ENCODE measurements around the gene GABBR2.
"Not testable (repeated sequence)": the region's sequence is repeated elsewhere in the genome, so short reads cannot be mapped to it uniquely, and the experiment has no call there.

The GABBR2 gene

DNA sequence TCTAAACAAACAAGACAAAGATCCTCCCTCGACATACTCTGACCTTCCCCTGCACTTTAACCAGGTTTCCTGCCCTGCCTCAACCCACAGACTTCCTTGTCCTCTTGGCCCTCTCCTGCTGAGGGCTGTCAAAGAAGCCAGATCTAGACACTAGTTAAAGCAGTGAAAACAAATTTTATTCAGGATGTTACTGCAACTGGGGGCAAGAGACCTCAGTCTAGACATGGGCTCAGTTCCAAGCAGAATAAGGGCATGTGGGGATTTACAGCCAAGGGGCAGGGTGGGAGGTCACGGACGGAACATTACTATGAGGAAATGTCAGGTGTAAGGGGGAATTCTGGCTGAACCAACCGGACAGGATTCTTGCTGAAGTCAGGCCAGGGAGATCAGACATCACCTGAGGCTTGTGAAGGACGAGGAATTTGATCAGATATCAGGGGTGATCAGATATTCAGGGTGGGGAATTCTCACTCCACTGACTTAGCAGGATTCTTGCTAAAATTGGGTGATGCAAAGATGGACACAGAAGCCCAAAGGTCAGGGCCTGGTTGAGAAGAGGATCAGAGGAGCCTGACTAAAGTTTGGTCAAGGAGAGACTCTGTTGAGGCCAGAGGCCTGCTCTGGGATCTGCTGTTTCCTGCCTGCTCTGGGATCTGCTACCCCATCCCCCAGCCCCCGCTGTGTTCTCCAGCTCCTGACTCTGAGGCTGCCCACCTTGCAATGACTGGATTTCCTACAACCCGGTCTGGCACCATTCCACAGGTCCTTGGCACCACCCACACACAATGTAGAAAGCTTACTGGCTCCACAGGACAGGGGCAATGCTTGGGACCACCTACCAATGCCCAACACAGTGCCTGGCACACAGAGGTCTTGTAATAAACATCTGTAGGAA is 21.5 kb downstream of the GABBR2 start:
- no peak for DNase-seq (ENCODE audit: low read depth in 2 of 2)

DNA sequence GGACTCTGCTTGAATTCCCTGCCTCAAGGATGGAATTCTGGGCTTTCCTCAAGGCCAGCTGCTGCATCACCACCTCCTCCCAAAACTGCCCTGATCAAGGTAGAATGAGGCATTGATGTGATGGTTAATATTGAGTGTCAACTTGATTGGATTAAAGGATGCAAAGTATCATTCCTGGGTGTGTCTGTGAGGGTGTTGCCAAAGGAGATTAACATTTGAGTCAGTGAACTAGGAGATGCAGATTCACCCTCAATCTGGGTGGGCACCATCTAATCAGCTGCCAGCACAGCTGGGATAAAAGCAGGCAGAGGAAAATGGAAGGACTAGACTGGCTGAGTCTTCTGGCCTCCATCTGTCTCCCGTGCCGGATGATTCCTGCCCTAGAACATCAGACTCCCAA is 23.9 kb downstream of the GABBR2 start:
- DNase-seq (ENCODE audit: low read depth in 2 of 2): not testable (repeated sequence)

GRCh38 chr9:98678244-98678842 is 30.4 kb downstream of the GABBR2 start:
- peak in 1 of 2 experiments; percentile 11 for DNase-seq (ENCODE audit: low read depth in 2 of 2)

GRCh38 chr9:98673681-98674080 is 35.1 kb downstream of the GABBR2 start:
- no peak for DNase-seq (ENCODE audit: low read depth in 2 of 2)

GRCh38 chr9:98667005-98667640 is 41.6 kb downstream of the GABBR2 start:
- no peak for DNase-seq (ENCODE audit: low read depth in 2 of 2)

- no peak for DNase-seq (ENCODE audit: low read depth in 2 of 2)
Measured at GRCh38 chr9:98665501-98665900, 43.2 kb downstream of the GABBR2 start.

DNA sequence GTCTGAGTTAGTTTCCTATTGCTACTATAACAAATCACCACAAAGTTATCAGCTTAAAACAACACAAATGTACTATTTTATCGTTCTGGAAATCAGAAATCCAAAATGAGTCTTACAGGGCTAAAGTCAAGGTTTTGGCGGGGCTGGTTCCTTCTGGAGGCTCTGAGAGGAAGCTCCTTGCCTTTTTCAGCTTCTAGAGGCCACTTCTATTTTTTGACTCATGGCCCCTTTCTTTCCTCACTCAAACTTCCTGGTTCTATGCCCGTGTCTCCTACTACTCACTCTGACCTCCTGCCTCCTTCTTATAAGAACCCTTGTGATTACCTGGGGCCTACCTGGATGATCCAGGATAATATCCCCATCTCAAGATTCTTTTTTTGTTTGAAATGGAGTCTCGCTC is 48.2 kb downstream of the GABBR2 start:
- DNase-seq (ENCODE audit: low read depth in 2 of 2): no peak

DNA sequence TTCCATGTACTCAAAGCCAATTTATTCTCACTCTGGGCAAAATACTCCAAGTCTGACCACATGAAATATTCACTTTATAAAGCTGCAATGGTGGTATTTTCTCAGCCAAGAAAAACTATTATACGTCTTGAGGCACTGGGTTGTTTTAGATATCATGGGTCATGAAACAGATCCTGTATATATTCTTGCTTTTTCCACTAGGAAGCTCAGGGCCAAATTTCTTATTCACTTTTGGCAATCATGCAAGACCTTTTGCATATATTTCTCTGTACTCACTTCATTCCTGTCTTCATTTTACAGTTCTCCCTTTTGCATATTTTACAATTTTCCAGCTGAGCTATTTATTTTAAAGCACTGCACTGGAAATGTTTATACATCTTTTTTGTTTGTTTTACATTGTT is 49.8 kb downstream of the GABBR2 start:
- DNase-seq (ENCODE audit: low read depth in 2 of 2): no peak

- no peak for DNase-seq (ENCODE audit: low read depth in 2 of 2)
Measured at GRCh38 chr9:98657897-98658296, 50.8 kb downstream of the GABBR2 start.

- no peak for DNase-seq (ENCODE audit: low read depth in 2 of 2)
Measured at GRCh38 chr9:98656511-98656910, 52.2 kb downstream of the GABBR2 start.

DNA sequence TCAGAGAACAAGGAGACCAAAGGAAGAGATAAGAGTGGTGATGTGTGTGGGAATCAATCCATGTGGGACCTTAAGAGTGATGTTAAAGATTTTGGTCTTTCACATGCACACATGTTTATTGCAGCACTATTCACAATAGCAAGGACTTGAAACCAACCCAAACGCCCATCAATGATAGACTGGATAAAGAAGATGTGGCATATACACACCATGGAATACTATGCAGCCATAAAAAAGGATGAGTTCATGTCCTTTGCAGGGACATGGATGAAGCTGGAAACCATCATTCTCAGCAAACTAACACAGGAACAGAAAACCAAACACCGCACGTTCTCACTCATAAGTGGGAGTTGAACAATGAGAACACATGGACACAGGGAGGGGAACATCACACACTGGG is 53.3 kb downstream of the GABBR2 start:
- DNase-seq (ENCODE audit: low read depth in 2 of 2): not testable (repeated sequence)

- no peak for DNase-seq (ENCODE audit: low read depth in 2 of 2)
Measured at GRCh38 chr9:98654247-98654646, 54.5 kb downstream of the GABBR2 start.

DNA sequence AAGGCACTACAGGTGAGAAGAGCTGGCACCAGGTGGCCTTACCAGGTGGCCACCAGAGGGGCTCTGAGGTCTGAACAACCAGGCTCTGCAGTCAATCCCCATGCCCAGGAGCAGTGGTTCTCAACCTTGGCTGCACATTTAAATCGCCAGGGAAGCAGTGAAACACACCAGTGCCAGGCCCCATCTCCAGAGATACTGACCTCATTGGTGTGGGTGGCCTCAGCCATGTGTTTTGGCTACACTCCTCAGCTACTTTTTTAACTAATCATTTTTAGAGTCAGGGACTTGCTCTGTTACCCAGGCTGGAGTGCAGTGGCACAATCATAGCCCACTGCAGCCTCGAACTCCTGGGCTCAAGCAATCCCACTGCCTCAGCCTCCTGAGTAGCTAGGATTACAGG is 56.0 kb downstream of the GABBR2 start:
- no peak for DNase-seq (ENCODE audit: low read depth in 2 of 2)

- DNase-seq (ENCODE audit: low read depth in 2 of 2): no peak
Measured at GRCh38 chr9:98652302-98652701, 56.4 kb downstream of the GABBR2 start.

- DNase-seq (ENCODE audit: low read depth in 2 of 2): no peak
Measured at GRCh38 chr9:98647236-98647635, 61.5 kb downstream of the GABBR2 start.

DNA sequence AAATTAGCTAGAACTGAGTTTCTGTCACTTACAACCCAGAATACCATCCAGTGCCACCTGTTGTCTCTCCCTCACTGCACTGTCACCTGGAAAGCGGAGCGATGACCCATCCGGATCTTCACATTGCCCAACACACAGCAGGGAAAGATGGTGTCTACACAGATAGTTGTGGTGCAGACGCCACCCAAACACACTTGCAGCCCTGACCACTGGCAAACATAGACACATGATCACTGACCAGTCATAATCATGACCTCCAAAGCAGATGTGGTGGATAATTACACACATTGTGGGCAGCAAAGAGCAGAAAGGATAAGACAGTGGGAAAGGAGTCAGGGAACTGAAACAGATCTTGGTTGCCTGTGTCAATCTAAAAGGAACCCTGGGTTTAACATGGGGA is 64.7 kb downstream of the GABBR2 start:
- no peak for DNase-seq (ENCODE audit: low read depth in 2 of 2)

DNA sequence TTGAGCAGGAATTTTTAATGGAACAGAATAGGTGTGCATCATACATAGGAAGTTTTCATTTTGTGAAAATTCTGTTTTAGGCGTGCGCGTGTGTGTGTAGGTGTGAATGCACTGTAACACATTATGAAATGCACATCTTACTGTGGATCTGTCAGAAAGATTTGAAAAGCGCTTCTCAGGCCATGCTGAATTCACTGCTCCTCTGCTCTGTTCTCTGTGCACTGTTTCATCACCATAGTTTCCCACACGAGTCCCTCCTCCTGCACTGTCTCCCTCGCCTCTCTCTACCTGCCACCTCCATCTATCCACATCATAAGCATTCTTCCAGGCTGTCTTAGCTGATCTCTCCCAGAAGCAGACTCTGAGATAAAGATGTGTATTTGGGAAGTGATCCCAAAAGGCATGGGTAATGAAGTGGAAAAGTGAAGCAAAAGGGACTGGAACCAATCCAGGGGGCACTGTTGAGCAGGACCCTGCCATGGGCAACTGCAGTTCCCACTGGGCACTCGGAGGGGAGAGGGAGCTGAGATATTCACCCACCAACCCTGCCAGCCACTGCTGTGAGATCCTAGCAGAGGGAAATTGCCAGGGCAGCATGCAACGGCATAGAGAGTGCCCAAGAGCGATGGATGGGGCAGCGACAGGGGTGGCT is 65.9 kb downstream of the GABBR2 start:
- no peak for DNase-seq (ENCODE audit: low read depth in 2 of 2)

- DNase-seq (ENCODE audit: low read depth in 2 of 2): no peak
Measured at GRCh38 chr9:98641695-98642094, 67.0 kb downstream of the GABBR2 start.

- DNase-seq (ENCODE audit: low read depth in 2 of 2): no peak
Measured at GRCh38 chr9:98640394-98640793, 68.3 kb downstream of the GABBR2 start.

DNA sequence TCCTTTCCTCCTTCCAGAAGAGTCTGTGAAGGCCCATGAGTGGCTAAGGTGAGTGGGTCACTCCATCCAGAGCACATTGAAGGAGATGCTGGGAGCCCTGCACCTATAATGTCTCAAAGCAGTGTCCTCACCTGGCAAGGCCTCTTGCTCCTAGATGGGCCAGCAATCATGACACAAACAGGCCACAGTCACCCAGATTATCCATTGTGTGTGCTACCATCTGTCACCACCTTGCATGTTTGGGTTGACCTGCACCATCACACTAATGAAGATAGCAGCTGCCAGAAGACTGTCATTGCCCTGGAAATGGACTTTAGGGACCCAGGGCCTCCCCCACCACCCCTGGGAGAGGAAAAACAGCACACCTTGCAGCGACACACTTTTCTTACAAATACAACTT is 69.6 kb downstream of the GABBR2 start:
- no peak for DNase-seq (ENCODE audit: low read depth in 2 of 2)

DNA sequence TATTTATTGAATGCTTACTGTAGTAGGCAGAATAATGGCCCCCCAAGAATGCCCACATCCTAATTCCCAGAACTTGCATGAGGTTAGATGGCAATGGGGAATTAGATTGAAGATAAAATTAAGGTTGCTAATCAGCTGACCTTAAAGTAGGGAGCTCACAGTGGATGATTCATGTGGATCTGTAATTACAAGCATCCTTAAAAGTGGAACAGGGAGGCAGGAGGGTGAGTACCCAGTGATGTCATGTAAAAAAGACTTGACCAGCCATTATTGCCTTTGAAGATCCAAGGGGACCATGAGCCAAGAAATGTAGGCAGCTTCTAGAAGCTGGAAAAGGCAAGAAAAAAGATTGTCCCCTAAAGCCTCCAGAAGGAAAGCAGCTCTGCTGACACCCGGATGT is 71.4 kb downstream of the GABBR2 start:
- DNase-seq (ENCODE audit: low read depth in 2 of 2): no peak

GRCh38 chr9:98635374-98635773 is 73.4 kb downstream of the GABBR2 start:
- no peak for DNase-seq (ENCODE audit: low read depth in 2 of 2)

Measured in stimulated activated CD4-positive, alpha-beta T cell treated with anti-CD3 and anti-CD28 coated beads, Interleukin-12 subunit alpha, Interleukin-12 subunit beta, amount 100 ng/mL, for 24 hours (primary cell).